Measurements from ENCODE around the gene GOLGA6L4. TPM values are rescaled to one million over a fixed set of nuclear protein-coding genes. Genes with fewer than 3 reads are reported as not detected.
"Not testable (repeated sequence)": the region's sequence is repeated elsewhere in the genome, so short reads cannot be mapped to it uniquely, and the experiment has no call there.

GOLGA6L4 gene
- total and polyA plus RNA-seq, 9 of the 15 experiments (the other 6 are each of a cell fraction or from before 2014, with no cell fraction given): 0.71 to 3.4 (median 2.3) TPM

DNA sequence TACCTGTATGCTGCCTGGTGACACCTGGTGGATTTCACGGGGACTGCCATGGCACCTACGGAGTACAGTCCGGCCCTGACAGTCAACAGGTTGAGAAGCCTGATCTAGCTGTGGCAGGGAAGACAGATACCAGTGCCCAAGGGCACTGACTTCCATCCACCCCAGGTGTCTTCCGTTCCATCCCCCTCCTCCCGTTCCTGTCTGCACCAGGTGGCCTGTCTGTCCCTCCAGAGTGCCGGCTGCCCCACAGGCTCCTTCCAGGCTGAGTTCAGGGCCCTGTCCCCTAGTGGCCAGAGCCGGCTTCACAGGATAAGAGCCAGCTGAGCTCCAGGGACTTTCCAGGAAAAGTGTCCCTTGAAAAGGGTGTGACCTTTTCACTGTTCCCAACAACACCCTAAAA is 10.9 kb downstream of the GOLGA6L4 start:
- BruUV-seq (replicated peaks); H3K4me2 ChIP-seq (ENCODE audit: insufficient read depth, low read length): not testable (repeated sequence)

More for the DNA sequence above, 10.9 kb downstream of the GOLGA6L4 start:
- H3K27ac ChIP-seq (ENCODE audit: extremely low read depth, low read depth, low read length); CTCF ChIA-PET (ENCODE audit: low intra/inter-chr PET ratio); H2AFZ ChIP-seq (ENCODE audit: low read depth, low read length); H3K9ac ChIP-seq (ENCODE audit: insufficient read depth in 1 of 2, low read depth in 2 of 2, low read length in 2 of 2); H3K27me3 ChIP-seq (ENCODE audit: control insufficient read depth in 2 of 2, insufficient read depth in 2 of 2, low read length in 2 of 2); ATAC-seq; H3K9me3 ChIP-seq (replicated peaks; ENCODE audit: control insufficient read depth, insufficient read depth, low read depth, low read length); FAIRE-seq; in situ Hi-C loops (cut with MboI); POLR2A ChIA-PET; H3K4me1 ChIP-seq (replicated peaks in 1 of 2; ENCODE audit: control insufficient read depth in 2 of 2, insufficient read depth in 2 of 2, low read length in 2 of 2); DNase-seq (ENCODE audit: extremely low read depth in 1 of 4, low spot score in 3 of 4); H3K36me3 ChIP-seq (ENCODE audit: control insufficient read depth, insufficient read depth, low read length); H4K20me1 ChIP-seq (replicated peaks; ENCODE audit: control insufficient read depth, insufficient read depth, low read length); H3K9me1 ChIP-seq (ENCODE audit: control insufficient read depth, insufficient read depth, low read length); intact Hi-C loops (cut with micrococcal nuclease); H3K4me3 ChIP-seq; H3K79me2 ChIP-seq (ENCODE audit: control insufficient read depth, insufficient read depth, low read length): not testable (repeated sequence)
- WGBS (ENCODE audit: insufficient coverage, low coverage, missing lambda C conversion rate): no CpG with 5 or more reads among the region's 7 CpGs
- TF ChIP-seq, protein P1, sequence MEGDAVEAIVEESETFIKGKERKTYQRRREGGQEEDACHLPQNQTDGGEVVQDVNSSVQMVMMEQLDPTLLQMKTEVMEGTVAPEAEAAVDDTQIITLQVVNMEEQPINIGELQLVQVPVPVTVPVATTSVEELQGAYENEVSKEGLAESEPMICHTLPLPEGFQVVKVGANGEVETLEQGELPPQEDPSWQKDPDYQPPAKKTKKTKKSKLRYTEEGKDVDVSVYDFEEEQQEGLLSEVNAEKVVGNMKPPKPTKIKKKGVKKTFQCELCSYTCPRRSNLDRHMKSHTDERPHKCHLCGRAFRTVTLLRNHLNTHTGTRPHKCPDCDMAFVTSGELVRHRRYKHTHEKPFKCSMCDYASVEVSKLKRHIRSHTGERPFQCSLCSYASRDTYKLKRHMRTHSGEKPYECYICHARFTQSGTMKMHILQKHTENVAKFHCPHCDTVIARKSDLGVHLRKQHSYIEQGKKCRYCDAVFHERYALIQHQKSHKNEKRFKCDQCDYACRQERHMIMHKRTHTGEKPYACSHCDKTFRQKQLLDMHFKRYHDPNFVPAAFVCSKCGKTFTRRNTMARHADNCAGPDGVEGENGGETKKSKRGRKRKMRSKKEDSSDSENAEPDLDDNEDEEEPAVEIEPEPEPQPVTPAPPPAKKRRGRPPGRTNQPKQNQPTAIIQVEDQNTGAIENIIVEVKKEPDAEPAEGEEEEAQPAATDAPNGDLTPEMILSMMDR (IDR thresholded peaks at IDR 0.05 in 2 of 3, conservative IDR thresholded peaks at IDR 0.05 in 1 of 3; ENCODE audit: insufficient read depth in 2 of 3, low read depth in 1 of 3, low read length in 3 of 3): 0 out of 6 replicates have a peak, but pooled peaks of 1 of the 3 experiments have one; percentile 13

Small RNA genes lying within 50 kb of the gene (small RNA-seq; reads per million reads assigned to genes)
- gene RN7SL331P (not detected), gene UBE2Q2P8 (not detected)
